SIG-M5 (cell line): Measurements from ENCODE around the gene KCNG2.

Source experiments
- DNase-seq: peaks from one replicate; lab custom pipeline; 2025; lab: John Stamatoyannopoulos, UW

Gene KCNG2

DNA sequence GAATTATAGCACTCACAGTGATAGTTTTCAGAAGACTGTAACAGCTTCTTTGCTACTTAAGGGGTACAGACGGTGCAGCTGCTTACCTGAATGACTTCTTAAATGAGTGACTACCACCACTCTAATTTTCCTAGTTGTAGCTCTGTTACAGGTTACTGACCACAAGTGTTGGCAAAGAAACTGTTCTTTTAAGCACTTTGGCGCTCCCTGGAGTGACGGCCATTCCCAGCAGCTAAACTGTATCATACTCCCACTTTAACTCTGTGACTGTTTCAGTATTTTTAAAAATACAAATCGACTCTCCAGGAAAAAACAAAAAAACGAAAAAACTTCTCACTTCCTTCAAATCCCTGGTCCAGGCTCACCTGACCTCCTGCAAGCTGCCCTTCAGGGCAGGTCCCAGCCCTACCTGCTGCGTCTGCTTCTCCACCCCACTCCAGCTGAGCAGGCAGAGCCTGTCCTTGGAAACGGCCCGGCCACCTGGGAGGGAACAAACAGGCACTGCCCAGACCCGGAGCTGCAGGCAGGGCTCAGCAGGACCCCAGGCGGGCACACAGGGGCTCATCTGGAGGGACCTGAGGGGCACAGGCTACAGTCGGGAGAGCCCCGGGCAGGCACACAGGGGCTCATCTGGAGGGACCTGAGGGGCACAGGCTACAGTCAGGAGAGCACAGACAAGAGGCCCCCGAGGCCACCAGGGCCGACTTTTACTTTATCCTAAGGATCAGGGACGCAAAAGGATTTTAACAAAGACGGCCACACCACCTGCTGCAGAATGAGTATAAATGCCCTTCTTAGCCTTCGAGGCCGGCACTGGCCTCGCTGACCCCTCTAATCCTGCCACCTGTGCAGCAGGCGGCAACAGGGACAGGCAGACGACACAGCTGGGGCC lies 129.2 kb downstream of the KCNG2 start:
- no peak for DNase-seq

DNA sequence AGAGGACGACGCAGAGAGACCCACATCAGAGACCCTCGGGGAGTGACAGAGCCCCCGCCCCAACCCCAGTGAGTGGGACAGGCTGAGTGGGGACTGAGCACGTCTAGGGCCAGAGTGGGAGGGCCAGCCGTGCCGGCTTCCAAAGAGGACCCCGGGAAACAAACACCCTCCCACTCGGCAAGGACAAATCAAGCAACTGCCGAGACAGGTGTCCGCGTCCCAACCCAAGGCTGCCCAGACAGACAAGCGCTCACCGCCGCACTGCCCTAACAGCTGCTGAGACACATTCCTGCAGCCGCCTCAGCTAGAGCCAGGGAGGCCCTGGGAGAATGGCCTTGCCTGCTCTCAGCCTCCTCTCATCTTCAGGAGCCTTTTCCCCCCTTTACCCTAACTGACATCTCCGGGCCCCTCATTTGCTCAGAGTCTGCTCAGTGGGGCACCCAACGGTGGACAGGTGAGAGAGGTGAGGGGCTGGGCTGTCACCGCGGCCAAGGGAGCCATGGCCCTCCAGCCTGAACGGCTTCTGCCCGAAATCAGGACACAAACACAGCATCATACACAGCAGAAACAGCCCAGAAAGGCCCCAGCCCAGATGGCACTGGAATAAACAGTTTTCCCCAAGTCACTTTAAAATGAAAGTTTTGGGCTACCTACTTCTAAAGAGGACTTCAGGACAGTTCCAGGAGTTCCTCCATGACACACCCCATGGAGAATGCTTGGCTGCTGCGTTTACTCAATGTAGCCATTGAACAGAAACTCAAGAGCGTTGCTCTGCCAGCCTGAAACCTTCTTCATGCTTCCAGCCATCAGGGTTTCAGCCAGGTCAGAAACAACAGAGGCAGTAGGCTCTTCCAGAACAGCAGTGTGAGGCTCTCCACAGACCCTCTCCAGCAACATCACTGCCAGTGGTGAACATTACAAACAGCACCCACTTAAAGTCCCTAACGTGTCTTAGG lies 130.1 kb downstream of the KCNG2 start:
- no peak for DNase-seq

DNA sequence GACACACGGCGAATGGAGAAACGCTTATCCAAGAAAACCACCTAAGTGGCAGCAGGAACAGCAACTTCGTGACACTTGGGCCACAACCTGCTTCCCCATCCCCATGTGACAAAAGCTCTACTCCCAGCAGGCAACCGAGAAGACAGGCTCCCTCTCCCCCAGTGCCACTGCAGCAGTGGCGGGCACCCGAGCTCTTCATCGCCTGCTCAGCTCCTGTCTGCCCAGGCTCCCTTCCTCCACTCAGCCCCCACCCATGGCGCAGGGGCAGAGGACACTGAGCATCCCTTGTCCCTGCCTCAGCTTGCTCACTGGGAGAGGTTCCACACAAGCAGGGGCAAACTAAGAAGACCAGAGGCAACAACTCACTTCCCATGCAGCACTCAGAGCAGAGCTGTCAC lies 130.8 kb downstream of the KCNG2 start:
- DNase-seq: no peak

DNA sequence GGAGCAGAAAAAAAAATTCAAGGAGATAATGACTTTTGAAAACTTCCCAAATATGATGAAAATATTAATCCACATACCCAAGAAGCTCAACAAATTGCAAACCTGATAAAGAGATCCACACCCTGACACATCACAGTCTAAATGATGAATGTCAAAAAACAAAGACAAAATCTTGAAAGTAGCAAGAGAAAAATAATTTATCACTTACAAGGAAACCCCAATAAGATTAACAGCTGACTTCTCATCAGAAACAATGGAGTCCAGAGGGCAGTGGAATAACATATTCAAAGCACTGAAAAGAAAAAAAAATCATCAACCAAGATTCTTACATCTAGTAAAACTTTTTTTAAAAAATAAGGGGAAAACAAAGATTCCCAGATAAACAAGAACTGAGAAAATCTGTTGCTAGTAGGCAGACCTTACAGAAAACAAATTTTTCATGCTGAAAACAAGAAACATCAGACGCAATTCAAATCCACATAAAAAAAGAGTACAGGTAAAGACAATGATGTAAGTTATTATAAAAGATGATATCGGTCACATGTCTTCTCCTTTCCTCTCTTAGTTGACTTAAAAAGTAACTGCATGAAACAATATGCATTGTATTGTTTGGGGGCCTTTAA lies 132.4 kb downstream of the KCNG2 start:
- DNase-seq: no peak

DNA sequence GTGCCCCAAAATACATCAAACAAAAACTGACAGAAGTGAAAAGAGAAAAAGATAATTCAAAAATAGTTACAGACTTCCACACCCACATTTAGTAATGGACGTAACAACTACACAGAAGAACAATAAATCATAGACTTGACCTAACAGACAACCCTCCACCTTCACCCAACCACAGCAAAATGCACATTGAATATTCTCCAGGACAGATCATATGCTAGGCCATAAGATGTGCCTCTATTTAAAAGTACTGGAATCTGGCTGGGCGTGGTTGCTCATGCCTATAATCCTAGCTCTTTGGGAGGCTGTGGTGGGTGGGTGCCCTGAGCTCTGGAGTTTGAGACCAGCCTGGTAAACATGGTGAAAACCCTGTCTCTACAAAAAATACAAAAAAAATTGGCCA lies 133.7 kb downstream of the KCNG2 start:
- no peak for DNase-seq

DNA sequence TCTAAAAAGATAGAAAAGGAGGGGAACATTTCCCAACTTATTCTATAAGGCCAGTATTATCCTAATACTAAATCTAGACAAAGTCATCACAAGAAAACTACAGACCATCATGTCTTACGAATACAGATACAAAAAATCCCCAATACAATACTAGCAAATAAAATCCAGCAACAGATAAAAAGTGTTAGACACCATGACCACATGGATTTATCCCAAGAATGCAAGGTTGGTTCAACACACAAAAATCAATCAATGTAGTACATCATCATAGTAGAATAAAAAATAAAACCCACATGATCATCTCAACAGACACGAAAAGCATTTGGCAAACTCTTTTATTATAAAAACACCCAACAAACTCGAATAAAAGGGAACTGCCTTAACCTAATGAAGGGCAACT lies 135.2 kb downstream of the KCNG2 start:
- no peak for DNase-seq

DNA sequence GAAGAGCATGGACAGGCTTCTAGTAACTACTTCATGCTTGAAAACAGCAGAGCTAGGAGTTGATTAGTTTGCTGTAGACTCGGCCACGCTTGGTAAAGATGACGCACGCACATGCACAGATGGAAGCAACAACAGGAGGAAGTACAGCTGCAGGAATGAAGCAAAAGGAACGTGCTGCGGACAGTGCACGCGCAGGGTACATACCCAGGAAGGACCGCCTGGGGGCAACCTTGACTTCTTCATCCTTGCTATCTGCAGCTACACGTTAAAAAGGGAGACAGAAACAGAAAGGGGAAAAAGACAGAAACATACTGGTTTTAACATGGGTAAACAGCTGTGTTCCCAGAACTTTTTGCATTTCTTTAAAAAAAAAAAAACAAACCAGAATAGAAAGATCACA lies 136.0 kb downstream of the KCNG2 start:
- DNase-seq: no peak

DNA sequence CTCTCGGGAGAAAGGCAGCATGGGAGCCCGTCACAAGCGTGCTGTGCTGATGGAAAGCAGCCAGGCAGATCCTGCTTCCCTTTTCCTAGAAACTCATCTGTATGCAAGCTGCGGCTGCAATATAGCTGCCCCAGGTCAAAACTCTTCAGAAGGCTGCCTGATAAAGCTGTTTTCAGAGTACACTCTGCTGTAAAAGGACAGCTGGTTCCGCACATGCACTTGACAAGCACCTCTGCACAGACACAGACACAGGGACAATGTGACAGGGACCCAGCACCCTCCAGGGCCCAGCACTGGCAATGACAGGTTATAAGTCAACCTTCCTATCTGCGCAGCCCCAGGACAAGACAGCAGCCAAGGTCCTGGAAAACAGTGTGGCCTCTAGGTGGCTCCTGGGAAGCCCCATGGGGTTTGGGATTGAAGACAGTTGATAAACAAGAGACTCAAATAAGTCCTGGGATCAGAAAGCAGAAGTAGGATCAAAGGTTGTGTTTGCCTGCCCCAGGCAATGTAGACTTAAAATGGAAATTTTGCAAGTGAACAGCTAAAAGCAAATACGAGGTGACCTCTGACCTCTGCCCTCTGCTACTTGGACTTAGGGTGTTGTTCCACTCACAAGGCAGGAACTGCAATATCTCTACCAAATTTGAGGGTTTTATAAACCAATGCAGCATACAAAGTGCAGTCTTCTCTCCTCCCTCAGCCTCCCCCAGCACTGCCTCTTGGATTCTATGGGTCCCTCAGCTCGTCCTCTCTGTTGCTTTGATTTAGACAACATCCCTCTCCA lies 136.8 kb downstream of the KCNG2 start:
- DNase-seq: no peak

DNA sequence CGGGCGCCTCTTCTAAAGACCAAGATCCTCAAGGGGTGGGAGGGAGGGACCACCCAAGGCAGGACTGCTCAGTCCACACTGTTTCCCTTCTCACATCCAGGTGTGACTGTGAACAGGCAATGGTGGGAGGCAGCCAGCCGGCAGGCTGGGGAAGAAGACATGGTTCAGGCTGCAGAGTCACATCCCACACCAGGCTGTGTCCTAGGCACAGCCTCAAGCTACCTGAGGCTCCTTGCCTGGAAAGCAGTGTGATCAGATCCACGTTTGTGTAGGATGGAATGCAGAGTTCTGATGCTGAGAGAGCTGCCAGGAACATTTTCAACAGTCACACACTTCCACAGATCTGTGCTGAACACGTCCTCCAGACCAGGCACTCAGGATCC lies 137.4 kb downstream of the KCNG2 start:
- DNase-seq: no peak

DNA sequence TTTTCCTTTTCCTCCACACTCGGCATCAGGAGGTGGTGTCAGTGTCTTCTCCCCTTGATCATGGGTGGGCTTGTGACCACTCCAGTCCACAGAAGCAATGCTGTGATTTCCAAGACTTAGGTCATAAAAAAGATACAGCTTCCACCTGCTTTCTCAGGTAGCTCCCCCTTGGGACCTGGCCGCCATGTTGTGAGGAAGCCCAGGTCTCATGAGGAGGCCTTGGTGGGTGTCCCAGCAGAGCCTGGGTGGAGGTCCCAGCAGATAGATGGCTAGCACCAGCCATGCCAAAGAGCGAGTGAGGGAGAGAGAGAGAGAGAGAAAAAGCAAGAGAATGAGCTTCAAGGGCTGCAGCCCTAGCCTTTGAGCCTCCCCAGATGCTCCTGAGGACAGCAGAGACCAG lies 137.8 kb downstream of the KCNG2 start:
- DNase-seq: no peak

DNA sequence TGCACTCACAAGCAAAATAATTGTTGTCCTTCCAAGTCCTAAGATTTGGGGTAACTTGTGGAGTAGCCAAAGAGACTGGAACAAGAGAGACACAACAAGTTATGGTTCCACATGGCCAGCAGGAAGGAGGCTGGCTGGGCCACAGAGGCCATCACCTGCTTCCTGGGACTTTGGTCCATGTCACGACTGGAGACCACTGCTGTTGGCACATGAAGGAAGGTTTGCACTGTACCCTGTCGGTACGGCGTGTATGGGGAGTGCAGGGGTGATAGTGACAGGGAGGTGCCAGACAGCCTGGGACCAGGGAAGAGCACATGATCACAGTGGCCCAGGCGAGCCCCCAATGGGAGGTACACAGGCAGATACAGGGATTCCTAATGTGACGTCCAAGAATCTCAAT lies 138.2 kb downstream of the KCNG2 start:
- DNase-seq: no peak

DNA sequence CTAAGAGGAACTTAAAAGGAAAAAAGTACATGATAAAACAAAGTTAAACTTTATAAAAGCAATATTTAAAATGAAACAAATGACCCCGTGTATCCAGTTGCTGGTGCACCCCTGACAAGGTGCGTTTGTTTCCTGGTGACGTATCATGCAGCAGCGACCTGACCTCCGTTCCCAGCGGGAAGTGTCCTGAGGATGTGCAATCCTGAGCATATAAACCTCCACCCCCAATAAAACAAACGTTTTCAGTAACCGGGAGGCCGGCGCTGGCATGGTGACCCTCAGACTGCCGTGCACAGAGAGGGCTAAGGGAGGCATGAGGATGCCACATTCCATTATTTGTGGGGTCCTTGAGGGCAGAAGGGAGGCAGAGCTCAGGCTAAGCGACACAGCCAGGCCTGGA lies 138.9 kb downstream of the KCNG2 start:
- DNase-seq: no peak

DNA sequence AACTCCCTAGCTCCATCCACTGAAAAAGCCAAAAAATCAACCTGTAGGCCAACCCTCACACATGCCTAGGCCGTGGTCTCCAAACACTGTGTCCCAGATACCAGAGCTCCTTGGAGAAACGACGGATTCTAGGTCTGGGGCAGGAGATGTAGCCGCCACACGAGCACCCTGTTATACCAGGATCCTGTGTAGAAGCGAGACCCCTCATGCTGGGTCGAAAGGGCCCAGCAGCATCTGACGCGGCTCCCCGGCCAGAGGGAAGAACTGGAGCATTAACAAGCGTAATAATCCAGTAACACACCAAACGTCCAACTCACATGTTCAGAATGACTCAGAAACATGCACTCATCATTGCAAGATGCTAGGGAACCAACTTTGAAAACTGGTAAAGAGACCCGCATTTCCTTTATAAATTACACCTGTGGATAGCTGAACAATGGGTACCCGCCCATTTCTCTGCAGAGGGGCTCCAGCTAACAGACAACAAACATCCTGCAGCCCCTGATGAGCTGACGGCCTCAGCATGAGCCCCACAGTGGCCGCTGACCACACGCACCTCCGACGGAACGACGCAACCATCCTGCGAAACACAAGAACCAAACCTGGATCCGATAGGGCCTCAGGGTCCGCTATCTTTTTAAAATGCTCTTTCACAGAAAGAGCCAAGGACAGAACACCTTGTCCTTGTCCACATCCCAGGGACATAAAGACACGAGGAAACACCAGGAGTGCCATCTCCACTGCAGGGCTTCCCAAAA lies 139.5 kb downstream of the KCNG2 start:
- no peak for DNase-seq

DNA sequence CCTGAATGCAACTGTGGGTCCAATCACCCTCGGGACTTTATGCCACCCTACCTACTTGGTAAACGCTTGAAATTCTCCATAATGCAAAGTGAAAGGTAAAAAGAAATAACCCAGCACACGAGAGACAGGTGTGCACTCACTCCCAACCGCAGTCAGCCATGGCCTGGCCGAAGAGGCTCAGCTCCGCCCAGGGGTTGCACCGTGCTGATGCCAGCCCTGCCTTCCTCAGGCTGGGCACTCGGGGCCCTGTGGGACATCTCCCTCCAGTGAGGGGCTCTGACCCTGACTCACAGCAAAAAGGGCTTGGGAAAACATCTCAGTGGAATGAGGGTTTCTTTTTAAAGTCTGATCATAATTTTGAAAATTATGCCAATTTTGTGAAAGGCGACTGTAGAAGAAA lies 140.5 kb downstream of the KCNG2 start:
- no peak for DNase-seq

DNA sequence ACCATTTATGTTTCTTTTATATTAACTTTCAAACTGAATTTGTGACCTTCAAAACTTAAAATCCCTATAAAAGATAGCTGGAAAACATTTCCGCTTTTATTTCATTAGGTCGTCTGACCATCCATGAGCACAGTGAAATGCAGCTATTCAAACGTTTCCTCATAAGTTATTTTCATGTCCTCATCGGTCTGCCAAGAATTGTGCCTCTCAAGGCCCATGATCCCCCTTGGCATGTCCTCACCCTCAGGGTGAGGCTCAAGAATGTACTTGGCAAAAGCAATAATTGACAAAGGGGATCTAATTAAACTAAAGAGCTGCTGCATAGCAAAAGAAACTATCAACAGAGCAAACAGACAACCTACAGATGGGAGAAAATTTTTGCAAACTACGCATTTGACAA lies 141.4 kb downstream of the KCNG2 start:
- DNase-seq: no peak

DNA sequence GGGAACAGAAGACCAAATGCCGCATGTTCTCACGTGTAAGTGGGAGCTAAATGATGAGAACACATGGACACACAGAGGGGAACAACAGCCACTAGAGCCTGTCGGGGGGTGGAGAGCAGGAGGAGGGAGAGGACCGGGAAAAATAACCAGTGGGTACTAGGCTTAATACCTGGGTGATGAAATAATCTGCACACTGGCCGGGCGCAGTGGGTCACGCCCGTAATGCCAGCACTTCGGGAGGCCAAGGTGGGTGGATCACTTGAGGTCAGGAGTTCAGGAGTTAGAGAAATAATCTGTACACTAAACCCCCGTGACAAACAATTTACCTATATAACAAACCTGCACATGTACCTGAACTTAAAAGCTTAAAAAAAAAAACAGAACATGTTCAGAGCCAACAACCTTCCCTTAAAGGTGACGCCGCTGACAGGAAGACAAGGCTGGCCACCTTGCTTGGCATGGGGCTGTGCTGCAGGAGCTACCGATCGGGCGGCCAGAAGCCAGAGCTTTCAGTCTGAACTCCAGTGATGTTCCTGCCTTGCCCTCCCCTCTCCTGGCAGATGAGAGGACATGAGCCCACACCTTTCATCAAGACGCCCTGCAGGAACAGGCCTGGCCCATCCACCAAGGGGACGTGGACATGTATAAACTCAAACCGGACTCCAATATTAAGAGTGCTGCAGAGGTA lies 142.5 kb downstream of the KCNG2 start:
- no peak for DNase-seq

DNA sequence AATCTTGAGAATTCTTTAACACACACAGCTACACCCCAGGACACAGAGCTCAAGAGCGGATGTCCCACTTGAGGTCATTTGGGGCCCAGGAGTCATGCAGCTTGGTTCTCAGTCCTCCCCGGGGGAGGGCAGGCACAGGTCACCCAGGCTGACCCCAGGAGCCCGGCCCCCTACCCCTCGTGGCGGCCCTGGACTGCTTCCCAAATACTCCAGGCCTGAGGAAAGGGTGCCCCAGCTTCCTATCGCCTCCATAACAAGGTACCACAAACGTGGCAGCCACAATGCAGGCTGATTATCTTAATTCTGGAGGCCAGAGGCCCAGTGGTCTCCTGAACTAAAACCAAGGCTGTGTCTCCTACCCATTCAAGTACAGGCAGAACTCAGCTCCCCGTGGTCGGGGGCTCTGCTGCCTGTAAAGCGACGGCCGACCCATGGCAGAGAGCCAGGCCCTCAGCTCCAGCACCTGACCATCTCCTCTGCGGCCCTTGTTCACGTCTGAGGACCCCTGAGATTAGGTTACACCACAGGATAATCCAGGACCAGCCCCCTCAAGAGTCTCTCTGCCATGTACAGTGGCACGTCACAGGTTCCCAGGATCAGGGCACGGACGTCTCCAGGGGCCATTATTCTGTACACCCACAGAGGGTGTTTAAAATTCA lies 143.2 kb downstream of the KCNG2 start:
- no peak for DNase-seq

DNA sequence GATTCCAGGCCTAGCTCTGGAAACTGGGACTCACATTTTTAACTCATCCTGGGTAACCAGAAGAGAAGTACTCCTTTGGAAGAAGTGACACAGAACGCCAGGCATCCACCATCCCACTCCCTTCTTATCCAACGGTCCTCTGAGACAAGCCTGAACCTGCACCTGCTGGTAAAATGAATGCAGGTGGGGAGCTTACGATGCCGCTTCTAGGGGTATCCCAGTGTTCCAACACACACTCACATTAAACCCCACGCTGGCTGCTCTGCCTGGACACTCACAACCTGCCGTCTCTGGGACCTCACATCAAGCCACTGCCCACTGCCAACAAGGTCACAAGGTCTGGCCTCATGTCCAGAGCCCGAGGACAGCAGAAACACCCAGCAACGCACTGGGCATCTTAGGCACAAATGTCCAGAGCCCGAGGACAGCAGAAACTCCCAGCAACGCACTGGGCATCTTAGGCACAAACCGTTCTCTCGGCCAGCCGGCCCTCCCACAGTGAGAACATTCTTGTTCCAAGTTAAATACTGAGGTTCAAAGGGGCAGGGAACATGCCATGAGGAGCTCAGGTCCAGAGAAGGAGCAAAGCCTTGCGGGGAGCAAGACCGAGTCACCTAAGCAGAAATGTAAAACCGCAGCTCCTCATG lies 143.9 kb downstream of the KCNG2 start:
- DNase-seq: no peak

DNA sequence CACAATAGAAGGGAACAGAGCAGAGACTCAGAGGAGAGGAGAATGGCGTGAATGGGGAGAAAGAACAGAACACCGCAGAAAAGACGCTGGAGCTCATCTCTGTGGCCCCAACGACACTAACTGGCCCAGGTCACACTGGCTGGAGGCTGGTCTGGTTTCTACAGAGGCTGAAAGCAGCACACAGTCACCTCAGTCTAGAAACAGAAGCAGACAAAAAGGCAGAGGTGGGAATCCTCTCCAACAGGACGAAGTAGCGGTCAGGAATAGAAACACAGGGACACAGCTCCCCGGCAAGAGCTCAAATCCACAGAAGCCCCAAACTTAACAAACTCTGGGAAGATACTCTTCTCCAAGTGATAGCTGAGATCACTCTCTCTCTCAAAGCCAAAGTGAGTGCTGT lies 144.5 kb downstream of the KCNG2 start:
- no peak for DNase-seq
